ENCODE measurements around the gene SH2D2A.

Gene SH2D2A

DNA sequence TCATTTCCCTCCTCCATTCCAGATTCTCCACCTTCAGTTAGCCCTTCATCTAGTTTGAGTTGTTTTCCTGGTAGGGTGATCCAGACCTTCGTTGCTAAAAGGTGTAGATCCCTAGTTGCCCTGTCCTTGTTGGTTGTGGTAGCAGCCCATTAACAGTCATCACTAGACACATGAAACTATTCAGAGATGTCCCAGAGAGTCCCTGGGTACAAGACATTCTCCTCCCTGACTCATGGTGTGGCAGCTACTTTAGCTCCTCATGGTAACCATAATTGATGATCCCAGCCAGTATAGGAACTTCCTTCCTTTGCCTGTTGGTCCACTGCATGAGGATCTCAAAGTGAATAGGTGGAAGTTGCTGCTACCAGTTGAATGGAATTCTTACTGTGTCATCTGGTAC is 6.0 kb upstream of the SH2D2A start:
- DNase-seq = no peak

DNA sequence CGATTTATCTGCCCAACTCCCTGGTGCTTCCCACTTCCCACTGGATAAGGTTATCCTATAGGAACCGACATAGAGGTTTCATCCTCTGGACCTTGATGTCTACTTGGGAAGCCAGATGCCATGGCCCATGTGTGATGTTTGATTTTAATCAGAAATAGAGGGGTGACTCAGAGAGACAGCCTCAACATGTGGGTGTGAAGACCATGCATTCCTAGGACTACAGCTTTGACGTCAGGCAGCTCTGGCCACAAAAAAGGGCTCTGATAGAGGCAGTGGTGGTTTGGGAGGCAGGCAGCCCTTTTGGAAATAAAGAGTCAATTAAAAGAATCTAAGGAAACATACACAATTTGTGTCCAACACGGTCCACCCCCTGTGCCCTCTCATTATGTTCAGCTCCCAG is 5.2 kb upstream of the SH2D2A start:
- no peak for DNase-seq

DNA sequence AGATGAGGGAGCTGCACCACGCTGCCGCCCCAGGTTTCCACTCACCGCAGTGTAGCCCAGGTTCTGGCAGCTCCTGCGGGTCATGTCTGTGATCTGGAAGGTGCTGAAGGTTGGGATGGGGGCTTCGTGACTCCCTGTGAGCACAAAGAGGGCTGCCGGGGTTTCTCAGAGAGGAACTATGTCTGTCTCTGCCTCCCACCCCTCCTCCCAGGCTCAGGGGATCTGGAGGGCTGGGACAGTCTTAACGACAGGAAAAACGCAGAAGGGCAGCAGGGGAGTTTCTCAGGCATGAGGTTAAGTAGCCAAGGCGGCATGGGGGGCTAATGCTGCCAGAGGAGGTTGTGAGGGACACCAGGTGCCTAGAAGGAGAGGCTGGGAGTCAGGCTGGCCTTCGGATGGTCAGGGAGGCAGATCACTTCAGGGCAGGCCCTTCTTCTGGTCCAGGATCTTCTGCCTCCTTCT is 656 bp downstream of the SH2D2A start:
- DNase-seq = no peak

DNA sequence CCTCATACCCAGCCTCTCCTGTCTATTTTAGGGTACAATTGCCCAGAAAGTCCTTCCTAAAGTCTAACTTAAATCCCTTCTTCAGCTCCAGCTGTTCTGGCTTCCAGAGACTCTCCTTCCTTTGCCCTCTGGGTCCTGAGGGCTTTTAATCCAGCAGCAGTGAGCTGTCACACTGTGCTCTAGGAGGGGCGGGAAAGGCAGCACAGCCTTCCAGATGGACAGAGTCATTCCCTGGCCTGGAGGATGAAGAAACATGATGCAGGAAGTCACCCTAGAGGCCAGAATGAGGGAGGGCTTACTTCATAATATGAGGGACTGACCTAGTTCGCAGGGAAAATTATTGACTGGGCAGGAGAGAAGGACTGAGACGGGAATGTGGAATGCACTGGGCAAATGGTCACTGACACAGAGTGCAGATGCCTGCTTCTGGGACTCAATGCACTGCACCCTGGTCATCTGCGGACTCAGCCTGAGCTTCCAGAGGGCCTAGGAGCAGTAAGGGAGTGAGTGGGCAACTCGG is 1.3 kb downstream of the SH2D2A start:
- DNase-seq = no peak

DNA sequence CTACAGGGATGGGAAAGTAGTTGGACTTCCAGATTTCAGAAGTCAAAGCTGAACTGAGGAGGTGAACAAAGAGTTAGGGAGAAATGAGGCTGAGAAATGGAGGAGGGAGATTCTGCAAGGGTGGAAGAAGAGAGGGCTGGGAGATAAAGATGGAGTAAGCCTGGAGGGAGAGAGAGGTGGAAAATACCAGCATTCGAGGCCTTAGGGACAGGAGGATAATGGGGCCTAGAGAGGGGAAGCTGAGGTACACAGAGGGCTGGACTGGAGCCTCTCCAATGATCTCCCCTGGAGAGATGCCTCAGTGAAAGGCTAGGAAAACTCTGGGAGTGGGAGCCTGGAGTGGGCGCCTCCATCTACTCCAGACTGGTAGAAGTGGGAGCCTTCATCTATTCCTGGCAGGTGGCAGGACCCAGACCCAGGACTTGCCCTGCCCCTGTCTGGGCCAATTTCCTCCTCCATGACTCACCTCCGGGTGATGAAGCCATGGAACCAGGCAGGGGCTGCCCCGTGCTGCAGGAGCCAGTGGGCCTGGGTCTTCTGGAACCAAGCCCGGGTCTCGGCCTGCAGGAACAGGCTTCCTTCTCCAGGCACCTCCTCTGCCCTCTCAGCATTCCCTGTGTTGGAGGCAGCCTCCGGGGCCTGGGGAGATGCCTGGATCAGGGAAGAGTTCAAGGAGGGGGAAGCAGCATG is 1.9 kb downstream of the SH2D2A start:
- no peak for DNase-seq

DNA sequence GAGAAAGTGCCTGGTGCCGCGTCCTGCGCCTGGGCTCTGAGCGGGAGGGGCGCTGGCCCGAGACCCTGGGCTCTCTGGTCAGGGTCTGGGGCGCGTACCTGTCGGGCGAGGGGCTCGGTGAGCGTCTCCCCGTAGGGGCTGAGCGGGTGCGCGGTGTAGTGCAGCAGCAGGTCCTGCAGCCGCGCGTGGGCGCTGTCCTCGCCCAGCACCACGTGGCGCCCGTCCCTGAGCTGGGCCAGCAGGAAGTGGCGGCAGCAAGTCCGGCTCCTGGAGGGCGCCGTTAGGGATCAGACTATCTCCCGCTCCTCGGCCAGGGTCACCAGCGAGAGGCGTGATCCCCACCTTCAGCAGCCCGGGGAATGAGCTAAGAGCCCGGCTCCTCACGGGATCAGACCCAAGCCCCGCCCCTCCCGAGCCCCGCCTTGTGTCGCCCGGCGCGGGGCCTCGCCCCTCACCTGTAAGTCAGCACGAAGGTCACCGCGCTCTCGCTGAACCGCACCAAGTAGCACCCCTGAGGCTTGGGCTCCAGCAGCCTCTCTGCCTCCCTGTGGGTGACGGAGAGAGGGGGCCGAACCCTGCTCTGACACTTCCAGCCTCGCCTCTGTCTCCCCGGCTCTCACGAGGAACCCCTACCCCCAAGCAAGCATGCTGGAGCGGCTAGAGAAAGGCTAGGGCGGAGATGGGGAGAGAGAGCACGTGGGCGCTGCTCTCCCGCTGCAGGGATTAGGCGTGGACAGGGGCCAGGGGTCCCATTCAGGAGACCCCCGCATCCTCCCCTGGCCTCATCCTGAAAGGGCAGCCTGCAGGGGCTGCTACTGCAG is 2.7 kb downstream of the SH2D2A start:
- peak; percentile 52 to 54 for DNase-seq

DNA sequence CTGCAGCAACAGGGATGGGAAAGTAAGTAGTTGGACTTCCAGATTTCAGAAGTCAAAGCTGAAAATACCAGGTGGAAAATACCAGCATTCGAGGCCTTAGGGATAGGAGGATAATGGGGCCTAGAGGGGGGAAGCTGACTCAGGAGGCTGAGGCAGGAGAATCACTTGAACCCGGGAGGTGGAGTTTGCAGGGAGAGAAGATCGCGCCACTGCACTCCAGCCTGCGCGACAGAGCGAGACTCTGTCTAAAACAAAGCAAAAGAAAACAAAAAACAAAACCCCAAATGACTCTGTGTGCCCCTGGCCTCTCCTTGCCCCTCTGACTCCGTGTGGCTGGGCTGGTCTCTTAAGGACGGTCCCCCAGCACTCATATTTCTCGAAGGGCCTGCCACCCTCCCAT is 3.4 kb downstream of the SH2D2A start:
- DNase-seq = no peak

DNA sequence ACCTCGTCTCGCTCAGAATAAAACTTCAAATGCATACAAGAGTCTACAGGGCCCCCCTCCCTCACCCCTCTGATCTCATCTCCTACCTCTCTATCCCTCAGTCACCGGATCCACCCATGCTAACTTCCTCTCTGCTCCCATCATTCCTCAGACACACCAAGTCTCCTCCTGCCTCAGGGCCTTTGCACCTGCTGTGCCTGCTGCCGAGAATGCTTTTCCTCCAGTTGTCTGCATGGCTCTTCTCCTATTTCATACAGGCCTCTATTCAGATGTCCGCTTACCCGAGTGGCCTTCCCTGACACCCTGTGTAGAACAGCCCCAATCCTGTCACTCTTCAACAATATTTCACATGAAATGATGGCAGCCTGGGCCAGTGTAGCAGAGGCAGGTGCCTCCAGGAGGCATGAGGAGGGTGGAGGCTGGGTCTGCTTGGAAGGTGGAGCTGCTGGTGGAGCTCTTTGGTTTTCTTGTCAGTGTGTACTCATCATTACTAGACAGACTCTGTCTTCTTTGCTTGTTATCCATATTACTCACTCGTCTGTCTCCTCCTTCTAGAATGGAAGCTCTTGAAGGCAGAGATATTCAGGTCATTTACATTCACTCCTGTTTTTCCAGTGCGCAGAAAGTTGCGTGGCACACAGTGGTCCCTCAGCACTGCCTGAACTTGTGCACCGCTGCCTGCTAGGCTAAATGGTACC is 4.2 kb downstream of the SH2D2A start:
- DNase-seq = no peak

DNA sequence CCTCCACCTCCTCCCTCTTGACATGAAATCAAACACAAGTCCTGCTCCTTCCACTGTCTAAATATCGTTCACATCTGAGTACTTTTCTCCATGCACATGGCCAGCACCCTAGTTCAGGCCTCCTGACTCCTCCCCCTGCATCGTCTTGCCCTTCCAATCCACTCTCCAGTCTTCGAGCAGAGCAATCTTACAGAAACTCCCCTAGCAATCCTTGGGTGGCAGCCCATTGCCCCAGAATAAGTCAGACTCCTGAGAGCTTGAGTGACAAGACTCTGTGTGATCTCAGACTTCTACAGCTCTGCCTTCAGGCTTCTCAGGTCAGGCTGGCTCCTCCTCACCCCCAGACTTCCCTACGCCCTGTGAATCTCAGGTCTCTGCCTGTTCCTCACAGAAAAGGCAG is 5.5 kb downstream of the SH2D2A start:
- no peak for DNase-seq

DNA sequence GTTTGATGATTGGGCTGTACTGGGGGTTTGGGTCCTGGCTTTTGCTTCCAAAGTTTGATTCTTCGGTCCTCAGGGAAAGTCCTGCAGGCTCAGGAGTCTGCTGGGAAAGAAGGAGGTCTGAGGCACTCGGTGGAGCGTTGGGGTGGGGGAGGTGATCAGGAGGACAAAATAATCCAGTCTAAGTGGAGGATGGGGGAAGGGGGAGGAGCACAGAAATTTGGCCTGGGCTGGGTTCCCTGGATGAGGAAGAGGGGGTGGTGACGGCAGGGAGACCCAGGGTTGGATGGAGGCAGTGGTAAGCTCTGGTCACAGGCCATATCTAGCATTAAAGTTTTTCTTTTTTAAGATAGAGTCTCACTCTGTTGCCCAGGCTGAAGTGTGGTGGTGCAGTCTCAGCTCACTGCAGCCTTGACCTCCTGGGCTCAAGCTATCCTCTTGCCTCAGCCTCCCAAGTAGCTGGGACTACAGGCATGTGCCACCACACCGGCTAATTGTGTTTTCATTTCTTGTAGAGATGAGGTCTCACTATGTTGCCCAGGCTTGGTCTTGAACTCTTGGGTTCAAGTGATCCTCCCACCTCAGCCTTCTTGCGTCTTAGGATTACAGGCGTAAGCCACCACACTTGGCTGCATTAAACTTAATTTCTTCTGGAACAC is 6.8 kb downstream of the SH2D2A start:
- DNase-seq = no peak

DNA sequence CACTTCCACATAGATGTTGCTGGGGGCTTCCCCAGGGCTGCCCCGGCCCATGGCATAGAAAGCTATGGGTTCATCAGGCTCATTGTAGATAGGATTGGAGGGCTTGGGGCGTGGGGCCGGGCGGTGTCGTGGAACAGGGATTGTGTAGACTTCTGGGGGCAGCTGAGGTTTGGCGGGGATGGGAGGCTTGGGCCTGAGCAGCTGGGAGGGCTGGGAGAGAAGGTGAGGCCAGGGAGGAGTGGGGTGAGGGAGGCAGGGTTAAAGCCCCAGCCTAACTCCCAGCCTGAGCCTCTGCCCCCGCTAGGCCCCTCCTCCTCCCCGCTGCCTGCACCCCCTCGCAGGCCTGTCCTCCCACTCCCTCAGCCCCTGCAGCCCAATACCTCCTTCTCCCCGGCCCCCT is 7.4 kb downstream of the SH2D2A start:
- no peak for DNase-seq

DNA sequence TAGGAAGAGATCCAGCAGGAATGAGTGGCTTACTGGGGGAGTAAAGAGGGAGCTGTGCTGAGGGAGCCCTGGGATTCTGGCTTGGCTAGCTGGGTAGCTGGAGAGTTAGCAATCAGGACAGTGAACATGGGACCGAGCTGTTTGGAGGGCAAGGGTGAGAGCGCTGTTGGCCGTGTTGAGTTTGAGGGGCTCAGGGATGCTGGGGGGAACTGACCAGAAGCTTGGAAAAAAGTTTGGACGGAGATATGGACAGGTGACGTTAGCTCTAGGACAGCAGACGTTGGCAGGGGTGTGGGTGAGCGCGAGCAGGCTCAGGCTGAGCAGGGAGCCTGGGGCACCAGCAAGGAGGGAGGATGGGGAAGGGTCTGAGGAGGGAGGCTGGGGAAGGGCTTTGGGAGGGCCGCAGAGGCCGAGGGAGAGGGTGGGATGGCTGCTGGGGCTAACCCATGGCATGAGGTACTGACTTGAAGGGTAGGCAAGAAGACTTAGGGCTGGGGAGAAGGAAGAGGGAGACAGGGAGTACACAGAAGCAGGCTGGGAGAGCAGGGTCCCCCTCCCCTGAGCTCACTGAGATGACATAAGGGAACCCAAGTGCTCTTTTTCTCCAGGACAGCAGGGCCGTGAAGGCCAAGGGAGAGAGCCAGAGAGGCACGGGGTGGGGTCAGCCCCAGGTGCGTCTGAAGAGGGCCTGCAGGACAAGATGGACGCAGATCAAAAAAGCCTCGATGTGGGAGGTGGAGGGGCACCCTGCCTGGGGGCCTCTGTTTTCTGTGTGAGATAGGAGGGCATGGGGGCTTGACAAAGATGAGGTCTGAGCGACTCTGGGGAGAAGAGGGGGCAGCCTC is 8.2 kb downstream of the SH2D2A start:
- DNase-seq = no peak

DNA sequence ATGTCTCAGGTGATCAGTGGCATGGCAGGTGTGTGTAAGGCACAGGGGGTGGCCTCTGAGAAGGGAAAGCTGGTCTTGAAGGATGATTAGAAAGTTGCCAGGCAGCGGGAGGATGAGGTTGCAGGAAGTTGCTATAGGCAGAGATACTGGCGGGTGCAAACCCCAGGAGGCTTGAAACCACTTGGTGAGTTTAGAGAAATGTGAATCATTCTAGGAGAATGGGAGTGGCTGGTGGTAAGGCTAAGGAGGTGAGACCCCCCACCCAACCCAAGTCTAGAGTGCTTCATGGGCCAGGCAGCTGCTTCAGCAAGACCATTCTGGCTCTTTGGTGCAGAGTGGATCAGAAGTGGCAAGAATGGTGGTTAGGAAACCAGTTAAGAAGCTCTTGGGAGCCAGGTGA is 9.0 kb downstream of the SH2D2A start:
- no peak for DNase-seq

DNA sequence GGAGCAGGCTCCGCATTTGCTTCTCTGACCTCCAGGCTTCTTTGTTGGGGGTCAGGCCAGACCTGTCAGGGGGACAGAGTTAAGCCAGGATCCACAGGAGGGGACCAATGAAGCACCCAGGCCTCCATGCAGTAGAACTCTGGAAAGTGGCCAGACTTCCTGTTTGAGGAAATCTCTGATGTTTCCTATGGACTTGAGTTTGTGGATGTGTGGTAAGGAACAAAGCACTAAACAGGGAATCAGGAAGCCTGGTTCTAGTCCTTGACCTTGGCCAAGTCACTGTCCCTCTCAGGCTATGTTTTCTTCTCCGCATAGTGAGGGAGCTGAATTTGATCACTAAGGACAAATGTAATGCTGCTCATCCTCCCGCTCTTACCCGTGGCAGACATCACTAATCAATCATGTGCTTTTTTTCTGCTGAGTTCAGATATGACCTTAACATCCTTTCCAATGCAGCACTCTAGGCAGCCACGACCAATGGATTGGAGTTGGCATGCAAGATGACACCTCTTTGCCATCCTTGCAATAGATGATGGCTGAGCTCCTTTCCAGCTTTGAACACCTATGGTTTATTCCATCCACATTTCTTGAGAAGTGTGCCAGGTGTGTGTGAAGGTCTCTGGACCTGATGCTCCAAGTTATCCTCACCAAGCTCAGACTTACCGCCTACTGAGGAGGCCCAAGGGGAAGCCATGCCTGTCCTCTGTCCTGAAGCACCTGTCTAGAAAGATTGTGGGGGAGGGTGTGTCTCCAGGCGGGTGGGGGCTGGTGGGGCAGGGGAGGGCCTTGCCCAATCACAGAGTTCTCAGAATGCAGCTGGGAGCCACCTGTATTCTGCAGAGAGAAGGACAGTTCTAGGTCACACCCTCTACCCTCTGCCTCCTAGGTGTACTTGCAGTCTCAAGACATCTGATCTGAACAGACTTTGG is 9.9 kb downstream of the SH2D2A start:
- DNase-seq = no peak

DNA sequence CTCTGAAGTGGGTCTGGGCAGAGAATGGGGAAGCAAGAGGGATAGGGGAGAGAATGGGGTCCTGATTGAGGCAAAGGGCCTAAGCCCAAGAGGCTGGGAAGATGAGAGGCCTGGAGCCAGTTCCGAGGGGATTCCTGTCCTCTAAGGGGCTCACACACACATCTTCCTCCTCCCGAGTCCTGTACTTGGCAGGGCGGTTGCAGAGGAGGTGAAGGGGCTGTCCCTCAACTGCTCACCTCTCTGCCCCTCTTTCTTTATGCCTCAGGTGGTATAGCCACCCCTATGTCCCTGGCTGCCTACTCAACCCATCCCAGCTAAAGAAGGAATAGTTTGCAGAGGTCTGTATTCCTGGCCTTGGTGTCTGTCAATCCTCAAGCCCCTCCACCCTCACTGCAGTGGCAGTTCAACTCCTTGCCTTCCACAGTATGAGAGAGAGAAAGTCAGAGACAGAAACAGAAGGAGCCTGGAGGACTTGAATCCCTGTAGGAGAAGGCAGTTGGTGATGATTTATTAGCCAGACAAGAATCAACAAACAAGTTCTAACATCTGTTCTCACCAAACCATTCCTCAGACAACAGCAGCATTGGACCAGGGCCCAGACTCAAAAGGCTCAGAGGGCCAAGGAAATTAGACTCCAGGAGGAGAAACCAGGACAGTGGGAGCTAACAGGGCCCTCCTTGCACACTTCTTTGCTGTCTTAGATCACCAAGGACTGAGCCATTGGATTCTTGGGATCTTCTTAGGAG is 10.7 kb downstream of the SH2D2A start:
- no peak for DNase-seq

DNA sequence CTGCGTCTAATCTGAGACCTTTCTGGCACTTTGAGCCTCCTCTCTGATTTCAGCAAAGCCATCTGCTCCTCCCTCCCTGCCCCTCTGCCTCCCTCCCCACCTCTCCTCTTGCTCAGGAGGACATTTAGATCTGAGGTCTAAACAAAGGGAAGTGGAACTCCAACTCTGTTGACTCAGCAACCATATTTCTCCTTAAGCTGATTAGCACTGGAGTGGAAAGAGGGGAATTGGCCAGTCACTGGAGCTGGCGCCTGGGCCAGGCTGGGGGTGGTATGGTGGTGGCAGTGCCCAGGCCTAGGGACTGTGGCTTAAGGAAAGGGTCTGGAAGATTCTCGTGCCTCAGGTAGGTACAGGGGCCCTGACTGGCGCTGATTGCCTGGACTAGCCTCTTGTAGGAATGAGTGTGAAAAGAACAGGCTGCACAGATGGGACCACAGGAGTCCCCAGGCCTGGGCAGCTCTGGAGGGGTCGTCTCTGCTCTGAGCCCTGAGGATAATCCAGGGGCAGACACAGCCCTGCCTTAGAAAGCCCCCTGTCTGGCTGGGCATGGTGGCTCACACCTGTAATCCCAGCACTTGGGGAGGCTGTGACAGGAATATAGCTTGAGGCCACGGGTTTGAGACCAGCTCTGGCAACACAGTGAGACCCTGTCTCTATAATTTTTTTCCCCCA is 11.9 kb downstream of the SH2D2A start:
- DNase-seq = peak; percentile 46 to 51

DNA sequence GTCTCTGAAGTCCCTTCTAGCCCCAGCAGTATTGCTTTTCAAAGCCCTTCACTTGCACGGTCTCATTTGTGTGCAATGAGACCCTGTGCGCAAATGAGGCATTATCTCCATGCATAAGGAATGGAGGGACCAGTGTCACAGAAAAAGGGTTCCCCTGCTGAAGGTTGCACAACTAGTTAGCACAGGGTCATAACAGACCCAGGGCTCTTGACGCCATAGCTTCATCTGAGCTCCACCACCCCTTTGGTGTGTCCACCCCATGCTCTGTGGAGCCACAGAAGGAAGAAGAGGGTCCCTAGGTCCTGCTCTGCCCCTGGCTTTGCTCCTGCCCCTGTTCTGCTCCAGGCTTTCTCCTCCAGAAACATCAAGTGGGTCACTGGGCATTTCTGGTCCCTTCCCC is 12.6 kb downstream of the SH2D2A start:
- DNase-seq = no peak

DNA sequence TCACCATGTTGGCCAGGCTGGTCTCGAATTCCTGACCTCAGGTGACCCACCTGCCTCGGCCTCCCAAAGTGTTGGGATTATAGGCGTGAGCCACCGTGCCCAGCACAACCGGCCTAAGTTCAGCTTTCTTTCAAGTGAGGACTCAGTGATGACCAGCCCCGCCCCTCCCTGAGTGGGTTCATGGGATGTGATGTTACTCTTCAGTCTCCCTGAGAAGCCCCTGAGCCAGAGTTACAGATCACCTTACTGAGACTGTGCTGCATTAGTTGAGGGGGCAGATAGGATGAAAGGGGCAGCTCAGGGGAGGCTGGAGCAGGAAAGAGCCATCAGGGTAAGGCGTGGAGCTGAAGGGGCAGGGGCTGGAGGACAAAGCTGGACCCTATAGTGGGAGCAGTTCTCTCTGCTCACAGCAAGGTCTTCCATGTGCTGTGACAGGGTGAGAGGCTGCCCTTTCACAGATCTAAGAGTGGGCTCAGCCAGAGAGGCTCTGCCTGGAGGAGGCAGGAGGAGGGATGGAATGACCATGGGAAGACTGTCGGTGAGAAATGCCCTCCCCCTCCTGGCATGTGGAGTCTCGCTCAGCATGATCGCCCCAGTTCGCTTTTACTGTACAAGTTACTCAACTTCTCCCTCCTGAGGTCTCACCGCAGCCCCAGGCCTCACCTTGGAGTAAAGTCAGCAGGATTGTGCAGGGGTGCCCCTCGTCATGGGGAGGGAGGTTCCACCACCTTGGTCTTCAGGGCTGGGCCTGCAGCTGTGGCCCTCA is 13.4 kb downstream of the SH2D2A start:
- DNase-seq = no peak

DNA sequence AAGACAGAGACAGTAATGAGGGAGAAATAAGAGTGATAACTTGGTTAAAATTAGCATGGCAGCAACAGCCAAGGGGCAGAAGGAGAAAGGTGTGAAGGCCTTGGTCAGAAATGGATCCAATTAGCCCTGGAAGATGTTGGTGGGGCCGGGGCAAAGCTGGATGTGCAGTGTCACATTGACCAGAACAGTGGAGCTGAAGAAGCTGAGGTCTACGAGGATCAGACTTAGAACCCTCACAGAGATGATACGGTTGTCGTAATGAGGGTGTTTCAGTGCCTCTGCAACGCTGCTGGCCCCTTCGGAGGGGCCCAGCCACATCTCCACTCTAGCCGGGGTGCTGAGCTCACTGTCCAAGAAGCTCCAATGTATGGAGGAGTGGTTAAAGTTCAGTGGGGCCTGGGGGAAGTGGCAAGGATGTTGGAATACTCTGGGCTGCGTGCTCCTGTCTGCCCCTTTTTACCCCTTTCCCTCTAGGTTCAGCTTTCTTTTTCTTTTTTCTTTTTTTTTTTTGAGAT is 14.2 kb downstream of the SH2D2A start:
- DNase-seq = no peak

All from inflammatory macrophage treated with lipopolysaccharide for 1 hour (primary cell).